Testis (tissue), 2 donors: Measurements from ENCODE around the gene ZEB2.

ENCODE experiments used
- CTCF ChIP-seq, 3 experiments: fragments of 450-650 bp in 2 of 3; fragments of 200-600 bp in 1 of 3; sonication (generic) in 1 of 3; IDR thresholded peaks; one replicate each; pipeline ENCODE4 v1.5.1; 2016 to 2019; ENCODE audit warnings: antibody characterized with exemption in 3 of 3, mild to moderate bottlenecking in 2 of 3, moderate library complexity in 1 of 3
- POLR2A ChIP-seq: fragments of 450-650 bp; IDR thresholded peaks from one replicate; pipeline ENCODE4 v1.6.1; 2017; ENCODE audit warnings: antibody characterized with exemption, mild to moderate bottlenecking, moderate library complexity

GRCh38 chr2:144350151-144350802 is 169.6 kb downstream of the ZEB2 start:
- TF ChIP-seq CTCF (IDR thresholded peaks at IDR 0.05) (no peak), POLR2A (no peak)
